Urinary bladder (tissue), 4 donors: ENCODE measurements around the gene JTB. TPM values are rescaled to one million over a fixed set of nuclear protein-coding genes. Genes with fewer than 3 reads are reported as not detected.

Experiments used
- DNase-seq: peaks from one replicate; pipeline ENCODE4 v3.0.0-alpha.2; 2015; ENCODE audit errors: extremely low spot score
- H3K27ac ChIP-seq: one replicate; pipeline ENCODE4 v1.5.1; 2013; ENCODE audit warnings: low read depth, mild to moderate bottlenecking, moderate library complexity
- H3K36me3 ChIP-seq: one replicate; pipeline ENCODE4 v1.6.1; 2013; ENCODE audit warnings: mild to moderate bottlenecking, moderate library complexity; ENCODE audit not compliant: insufficient read depth
- H3K4me1 ChIP-seq: one replicate; pipeline ENCODE4 v1.6.1; 2013; ENCODE audit warnings: mild to moderate bottlenecking, moderate library complexity; ENCODE audit not compliant: insufficient read depth
- H3K4me3 ChIP-seq: one replicate; pipeline ENCODE4 v1.5.1; 2013; ENCODE audit warnings: low read depth, low read length
- WGBS: extraction: QIAGEN DNeasy Blood & Tissue Kit; methylation state at CpG from one replicate; pipeline ENCODE4 v1.1.7; 2013; 5-methylcytosine and 5-hydroxymethylcytosine counted together
- polyA plus RNA-seq: library from polyadenylated mRNA; stranded (reverse); fragments of 200-250 nt; gene quantifications from one replicate; pipeline ENCODE4 v1.2.3, GENCODE V29; 2013
- total RNA-seq: library from RNA; depleted of rRNA; stranded (reverse); fragments of >200 nt; gene quantifications from one replicate; pipeline ENCODE4 v1.2.3, GENCODE V29; 2014
- donor health status: healthy with polysubstance abuse.
- donor health status: healthy.

Gene JTB
- total and polyA plus RNA-seq, 2 donors, result 99.5 to 148 TPM

DNA sequence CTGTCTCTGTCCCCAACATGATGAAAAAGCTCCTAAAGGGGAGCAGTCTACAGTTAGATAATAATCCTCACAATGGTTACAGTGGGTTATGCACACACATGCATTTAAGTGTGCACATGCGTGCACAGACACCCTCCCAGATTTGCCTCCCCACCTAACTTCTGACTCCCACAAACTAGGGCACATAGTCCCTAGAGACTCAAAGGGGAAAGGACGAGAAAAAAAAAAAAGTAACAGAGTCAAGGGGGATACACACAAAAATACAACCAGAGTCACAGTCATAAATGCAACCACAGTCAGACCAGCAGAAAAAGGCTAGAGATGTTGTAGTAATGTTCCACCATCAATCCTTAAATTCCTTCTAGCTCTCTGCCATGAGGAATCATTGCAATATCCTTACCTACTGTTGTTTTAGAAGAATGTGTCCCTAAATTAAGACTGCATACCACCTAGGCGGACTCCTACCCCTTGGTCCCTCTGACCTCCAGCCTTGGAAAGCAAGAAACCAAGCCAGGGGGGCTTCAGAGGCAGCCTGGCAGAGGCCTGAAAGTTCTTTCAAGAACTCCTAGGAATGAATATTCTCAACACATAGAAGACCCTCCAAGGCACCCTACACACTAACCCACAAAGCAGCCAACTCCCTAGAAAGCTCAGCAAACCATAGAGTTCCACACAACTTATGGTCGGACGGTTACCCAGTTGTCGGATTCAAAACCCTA lies 20.3 kb downstream of the JTB start:
- Histone ChIP-seq H3K4me3 (peak overlapping the region; percentile 75), H3K36me3 (no peaks in the 10 kb centered on the region), H3K4me1 (peaks cover 5% of the 10 kb centered on the region), H3K27ac (no peak overlapping the region)
- DNase-seq, result no peak
- 30% methylated on average over 6 of the region's 6 CpGs for WGBS

DNA sequence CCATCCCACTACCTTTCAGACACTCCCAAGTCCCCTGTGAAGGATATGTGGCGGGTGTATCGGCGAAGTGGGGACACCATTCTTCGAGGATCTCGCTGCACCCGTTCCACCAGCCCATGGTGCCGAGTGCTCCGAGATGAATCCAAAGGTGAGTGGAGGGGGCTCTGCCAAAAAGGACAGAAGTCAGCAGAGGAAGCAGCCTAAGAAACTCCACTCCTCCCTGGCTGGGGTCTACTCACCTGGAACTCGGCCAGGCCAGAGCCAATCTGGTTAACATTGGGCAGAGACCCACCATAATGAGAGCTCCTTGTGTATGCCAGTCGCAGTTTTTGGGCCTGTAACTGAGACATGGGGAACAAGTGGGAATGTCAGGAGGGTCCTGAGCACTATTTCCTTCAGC lies 22.6 kb downstream of the JTB start:
- H3K27ac ChIP-seq, result no peak overlapping the region
- H3K4me1 ChIP-seq, result peaks cover 5% of the 10 kb centered on the region
- WGBS, result 93% methylated on average over 10 of the region's 10 CpGs
- no peak overlapping the region for H3K4me3 ChIP-seq
- H3K36me3 ChIP-seq, result no peaks in the 10 kb centered on the region
- no peak for DNase-seq

DNA sequence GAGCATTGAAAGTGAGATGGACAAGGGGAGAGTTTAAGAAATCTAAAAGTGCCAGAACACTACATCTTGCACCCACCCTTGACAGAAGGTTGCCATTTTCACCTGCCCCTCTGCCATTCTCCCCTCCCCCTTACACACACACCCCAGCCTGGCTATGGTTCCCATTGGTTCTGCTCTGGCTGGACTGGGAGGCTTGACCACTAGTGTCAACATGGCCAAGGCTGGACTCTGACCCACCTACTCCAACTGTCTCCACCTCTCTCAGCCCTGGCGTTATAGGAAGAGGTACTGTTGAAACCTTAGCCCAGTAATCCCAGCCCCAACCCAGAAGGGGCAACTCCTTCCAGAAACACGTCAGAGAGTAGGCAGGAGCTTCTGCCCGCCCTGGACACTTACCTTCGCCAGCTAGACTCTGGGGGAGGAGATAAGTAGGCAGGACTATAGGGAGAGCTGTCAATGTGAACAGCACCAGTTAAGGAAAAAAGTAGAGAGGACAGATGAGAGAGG lies 23.6 kb downstream of the JTB start:
- no peak for DNase-seq
- H3K36me3 ChIP-seq, result peaks cover 3% of the 10 kb centered on the region
- peaks cover 5% of the 10 kb centered on the region for H3K4me1 ChIP-seq
- H3K4me3 ChIP-seq, result no peak overlapping the region
- 79% methylated on average over 4 of the region's 4 CpGs for WGBS
- no peak overlapping the region for H3K27ac ChIP-seq

DNA sequence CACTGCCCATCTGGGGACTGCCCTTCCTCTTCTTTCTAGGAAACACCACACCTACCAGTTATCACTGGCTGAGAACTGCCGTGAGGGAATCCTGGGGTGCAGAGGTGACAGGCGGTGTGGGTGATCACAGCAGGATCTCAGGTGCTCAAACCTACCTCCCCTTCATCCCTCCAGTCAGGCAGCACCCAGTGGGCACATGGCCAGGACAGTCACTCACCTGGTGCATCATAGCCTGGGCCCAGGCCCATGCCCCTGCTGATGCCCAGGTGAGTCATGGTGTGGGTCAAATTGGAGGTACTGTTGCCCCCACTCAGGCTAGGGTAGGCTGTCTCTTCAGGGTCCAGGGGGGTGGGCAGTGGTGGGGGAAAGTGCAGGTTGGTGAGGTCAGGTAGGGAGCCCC lies 25.7 kb downstream of the JTB start:
- 90% methylated on average over 2 of the region's 2 CpGs for WGBS
- H3K4me1 ChIP-seq, result peaks cover 3% of the 10 kb centered on the region
- H3K27ac ChIP-seq, result no peak overlapping the region
- no peak overlapping the region for H3K4me3 ChIP-seq
- DNase-seq, result no peak
- peaks cover 5% of the 10 kb centered on the region for H3K36me3 ChIP-seq

DNA sequence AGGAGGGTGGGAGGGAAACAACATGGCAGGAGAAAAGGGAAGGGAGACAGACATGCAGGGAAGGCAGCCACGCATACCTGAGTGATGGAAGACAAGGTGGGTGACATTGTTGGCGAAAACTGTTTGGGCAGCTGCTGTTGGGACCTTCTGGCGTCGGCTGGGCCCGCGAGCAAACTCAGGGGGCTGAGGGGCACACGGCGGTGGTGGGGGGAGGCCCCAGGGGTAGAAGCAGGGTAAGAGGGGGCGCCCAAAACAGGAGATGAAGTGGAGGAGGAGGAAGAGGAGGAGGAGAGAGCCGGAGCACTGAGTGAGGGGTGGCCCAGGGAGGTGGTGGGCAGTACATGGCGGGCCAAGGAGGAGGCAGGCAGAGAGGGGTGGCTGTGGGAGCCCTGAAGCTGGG lies 26.3 kb downstream of the JTB start:
- Histone ChIP-seq H3K36me3 (peaks cover 5% of the 10 kb centered on the region), H3K4me3 (no peak overlapping the region)
- 93% methylated on average over 11 of the region's 11 CpGs for WGBS

DNA sequence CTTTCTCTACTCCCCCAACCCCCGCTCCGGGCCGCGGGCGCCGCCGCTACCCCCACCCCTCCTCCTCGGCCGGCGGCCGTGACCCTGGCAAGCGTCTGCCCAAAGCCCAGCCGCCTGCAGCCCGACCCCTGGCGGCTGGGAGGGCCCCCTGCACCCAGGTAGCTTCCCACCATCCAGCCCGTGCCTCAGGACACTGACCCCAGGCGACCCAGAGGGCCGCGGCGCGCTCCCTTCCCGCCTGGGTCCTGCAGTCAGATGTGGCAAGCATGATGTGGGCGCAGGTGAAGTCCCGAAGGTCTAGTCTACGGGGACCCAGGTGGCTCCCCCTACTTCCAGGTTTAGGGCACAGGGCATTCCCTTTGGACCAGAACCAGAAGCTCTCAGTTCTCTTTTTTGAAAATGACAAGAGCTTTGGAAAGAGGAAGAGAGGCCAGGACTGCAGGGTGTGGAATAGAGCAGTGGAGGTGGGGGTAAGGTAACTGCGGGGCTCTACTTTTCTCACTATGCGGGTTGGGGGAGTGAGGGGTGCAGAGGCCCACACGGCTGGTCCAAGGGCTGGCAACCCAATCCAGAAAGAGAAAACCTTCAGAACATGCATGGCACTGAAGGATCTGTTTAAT lies 30.7 kb downstream of the JTB start, which contains the start of gene DENND4B:
TSS of gene DENND4B (minus strand) at position 97 of the 620 bp plus-strand sequence. CDS start 2,344 bp downstream, outside the sequence.
- Histone ChIP-seq H3K4me1 (no peaks in the 10 kb centered on the region), H3K36me3 (peaks cover 5% of the 10 kb centered on the region), H3K4me3 (peak within 1 kb of the TSS; percentile 94), H3K27ac (peak within 1 kb of the TSS; percentile 93)
- DNase-seq, result no peak
- WGBS, result 10% methylated on average over 28 of the region's 28 CpGs

More for the DNA sequence above, 26.3 kb downstream of the JTB start:
- peaks cover 3% of the 10 kb centered on the region for H3K4me1 ChIP-seq
- H3K27ac ChIP-seq, result no peak overlapping the region
- DNase-seq, result no peak

DNA sequence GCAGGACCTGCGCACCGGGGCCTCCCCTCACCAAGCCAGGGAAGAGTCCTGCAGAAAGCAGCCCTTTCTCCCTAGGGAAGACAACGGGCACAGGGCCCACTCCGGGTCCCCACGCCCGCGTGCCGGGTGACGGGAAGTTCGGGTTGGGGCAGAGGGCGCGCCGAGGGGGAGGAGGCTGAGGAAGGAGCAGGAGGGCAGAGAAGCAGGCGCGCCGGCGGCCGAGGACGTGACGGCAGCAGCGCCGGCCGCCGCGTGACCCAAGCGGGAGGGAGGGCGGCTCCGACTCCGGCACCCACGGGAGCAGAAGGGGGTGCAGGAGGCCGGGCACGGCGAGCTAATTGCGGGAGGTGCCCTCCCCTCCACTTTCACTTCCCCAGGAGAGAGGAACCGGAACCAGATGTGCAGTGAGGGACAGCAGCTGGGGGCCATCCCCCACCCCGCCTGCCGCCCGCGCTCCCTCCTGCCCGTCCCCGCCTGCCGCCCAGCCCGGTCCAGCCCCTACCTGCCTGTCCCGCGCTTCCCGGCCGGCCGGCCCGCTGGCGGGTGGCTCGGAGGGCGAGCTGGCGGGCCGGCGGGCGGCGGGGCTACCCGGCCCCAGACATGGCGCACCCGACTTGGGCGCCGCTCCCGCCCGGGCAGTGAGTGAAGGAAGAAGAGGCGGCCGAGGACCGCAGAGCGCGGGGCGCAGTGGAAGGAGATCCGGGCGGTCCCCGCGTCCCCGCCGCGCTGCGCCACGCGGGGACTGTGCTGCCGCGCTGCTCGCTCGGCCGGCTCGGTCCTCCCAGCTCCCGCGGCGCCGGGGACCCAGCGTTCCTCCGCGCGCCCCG lies 31.5 kb downstream of the JTB start:
- no peak for DNase-seq
- Histone ChIP-seq H3K27ac (peak overlapping the region; percentile 93), H3K36me3 (peaks cover 5% of the 10 kb centered on the region), H3K4me3 (peak overlapping the region; percentile 94), H3K4me1 (no peaks in the 10 kb centered on the region)
- WGBS, result under 1% methylated on average over 95 of the region's 95 CpGs

DNA sequence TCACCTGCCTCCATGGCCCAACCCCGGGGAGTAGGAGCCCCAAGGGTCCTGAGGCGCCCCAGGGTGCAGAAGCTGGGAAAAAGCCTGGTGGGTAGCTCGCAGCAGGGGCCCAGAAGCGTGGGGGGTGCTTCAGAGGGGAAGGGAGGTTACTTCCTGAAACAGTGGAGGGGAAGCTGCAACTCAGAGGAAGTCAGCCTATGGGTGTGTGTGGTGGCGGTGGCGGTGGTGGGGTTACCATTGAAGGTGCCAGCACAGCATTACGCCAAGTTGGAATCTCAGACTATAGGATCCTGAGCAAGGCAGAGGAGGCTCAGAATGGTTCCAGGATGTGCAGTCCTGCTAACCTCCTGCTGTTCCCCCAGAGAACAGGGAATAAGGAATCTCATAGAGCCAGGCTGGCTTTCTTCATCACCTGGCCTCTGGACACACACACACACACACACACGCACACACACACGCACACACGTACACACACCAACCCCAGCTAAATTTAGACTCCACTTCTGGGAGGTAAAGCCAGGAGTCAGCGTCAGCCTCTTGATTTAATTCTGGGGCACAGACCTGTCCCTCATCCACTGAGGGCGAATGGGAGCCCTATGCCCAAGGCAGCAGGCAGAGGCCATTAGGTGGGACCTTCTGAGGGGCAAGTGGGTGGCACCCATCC lies 32.2 kb downstream of the JTB start:
- 29% methylated on average over 12 of the region's 12 CpGs for WGBS
- peak overlapping the region; percentile 94 for H3K4me3 ChIP-seq
- peak overlapping the region; percentile 93 for H3K27ac ChIP-seq
- H3K4me1 ChIP-seq, result no peaks in the 10 kb centered on the region
- DNase-seq, result no peak
- H3K36me3 ChIP-seq, result peaks cover 5% of the 10 kb centered on the region

DNA sequence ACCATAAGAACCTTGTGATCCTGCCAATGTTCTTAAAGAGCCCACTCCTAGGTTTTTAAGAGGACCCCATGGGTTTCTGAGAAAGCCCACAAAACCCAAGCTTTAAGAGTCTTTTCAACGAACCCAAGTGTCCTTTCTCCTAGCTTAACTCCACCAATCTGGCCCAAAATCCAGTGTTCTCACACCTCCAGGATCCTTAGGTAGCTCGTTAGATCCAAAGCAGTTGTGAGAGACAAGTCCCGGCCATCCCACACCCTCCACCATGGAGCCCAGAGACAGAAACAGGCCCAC lies 32.7 kb downstream of the JTB start:
- Histone ChIP-seq H3K4me3 (peak overlapping the region; percentile 94), H3K36me3 (peaks cover 5% of the 10 kb centered on the region), H3K27ac (peak overlapping the region; percentile 59), H3K4me1 (no peaks in the 10 kb centered on the region)
- DNase-seq, result no peak
- 67% methylated on average over 3 of the region's 3 CpGs for WGBS

DNA sequence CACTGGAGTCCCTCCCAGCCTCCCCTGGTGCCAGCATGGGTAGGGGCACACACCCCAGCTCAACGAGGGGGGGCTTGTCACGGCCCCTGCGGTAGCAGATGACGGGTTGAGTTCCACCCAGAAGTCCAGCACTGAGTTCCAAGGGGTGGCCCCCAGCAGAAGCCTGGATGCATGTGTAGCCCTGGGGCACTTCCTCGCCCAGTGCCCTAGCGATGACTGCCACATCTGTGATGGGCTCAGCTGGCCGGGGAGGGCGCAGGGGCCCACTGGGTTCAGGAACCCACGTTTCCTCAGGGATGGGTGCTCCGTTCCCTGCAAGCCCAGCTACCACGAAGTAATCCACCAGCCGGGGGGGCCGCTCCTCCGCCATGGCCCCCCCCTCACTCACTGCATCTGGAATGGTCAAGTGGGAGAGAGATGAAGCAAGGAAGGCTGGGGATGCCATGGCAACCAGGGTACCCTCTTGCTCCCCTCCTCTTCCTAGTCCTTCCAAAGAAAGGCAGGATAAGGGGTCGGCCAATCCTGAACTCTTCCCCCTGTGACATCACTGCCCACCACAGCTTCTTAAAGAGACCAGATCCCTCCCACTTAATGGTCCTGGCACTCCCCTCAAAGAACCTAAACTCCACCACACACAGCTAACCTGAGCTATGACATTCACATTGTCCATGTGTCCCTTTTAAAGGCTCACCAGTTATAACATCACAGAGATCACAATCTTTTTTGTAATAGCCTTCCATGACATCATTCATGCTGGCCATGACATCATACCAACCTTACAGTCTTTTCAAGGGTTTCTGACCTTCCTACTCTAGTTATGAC lies 33.3 kb downstream of the JTB start:
- peaks cover 4% of the 10 kb centered on the region for H3K36me3 ChIP-seq
- H3K27ac ChIP-seq, result no peak overlapping the region
- no peak overlapping the region for H3K4me3 ChIP-seq
- H3K4me1 ChIP-seq, result no peaks in the 10 kb centered on the region
- no peak for DNase-seq
- 83% methylated on average over 15 of the region's 15 CpGs for WGBS

DNA sequence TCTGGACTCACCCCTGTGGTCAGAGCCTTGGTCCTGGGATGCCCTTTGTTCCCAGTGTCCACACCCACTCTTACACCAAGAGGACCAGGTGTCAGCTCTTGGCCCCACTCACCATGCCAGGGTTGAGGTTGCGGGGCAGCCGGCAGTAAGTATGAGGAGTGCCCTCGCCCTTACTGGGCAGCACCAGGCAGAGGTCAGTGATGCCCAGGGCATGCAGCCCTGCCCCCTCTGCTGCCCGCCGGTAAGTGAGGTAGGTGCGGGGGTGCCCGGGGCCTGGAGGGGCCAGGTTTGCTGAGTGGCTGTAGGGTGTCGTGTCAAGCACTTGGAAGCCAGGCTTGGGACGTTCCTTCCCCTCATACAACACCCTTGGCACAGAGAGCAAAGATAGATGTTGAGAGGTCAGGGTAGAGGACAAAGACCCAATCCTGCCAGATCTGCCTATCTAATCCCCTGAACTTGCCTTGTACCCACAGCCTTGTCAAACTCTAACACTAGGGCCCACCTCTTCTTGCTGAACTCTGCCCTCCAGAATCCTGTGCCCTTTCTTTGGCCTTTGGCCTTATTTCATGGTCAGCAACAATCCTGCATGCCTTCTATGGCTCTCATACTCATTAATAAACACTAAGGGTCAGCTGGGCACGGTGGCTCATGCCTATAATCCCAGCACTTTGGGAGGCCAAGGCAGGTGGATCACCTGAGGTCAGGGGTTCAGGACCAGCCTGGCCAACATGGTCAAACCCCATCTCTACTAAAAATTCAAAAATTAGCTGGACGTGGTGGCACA lies 34.5 kb downstream of the JTB start:
- Histone ChIP-seq H3K4me3 (no peak overlapping the region), H3K36me3 (no peaks in the 10 kb centered on the region), H3K27ac (no peak overlapping the region), H3K4me1 (no peaks in the 10 kb centered on the region)
- no peak for DNase-seq
- WGBS, result 89% methylated on average over 11 of the region's 11 CpGs
